ENCODE measurements around the gene MYO3B.
"Not testable (repeated sequence)": the region's sequence is repeated elsewhere in the genome, so short reads cannot be mapped to it uniquely, and the experiment has no call there.

The MYO3B gene

DNA sequence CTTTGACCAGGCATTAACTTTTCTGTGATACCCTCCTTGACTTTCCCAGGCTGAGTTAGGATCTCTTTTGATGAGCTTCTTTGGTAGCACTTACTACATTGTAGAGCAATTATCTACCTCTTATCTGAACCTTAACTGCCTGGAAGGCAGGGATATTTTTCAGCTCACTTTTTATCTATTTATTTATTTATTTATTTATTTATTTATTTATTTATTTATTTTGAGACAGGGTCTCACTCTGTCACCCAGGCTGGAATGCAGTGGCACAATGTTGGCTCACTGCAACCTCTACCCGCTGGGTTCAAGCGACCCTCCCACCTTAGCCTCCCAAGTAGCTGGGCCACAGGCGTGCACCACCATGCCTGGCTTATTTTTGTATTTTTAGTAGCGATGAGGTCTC, 294.6 kb downstream of the MYO3B start:
- peaks cover 10% of the 10 kb centered on the region for H3K4me1 ChIP-seq (ENCODE audit: control insufficient read depth, insufficient read depth, low read length)
- H3K4me3 ChIP-seq (ENCODE audit: low read length); H3K9ac ChIP-seq (ENCODE audit: low read length); DNase-seq (ENCODE audit: low read depth); H3K36me3 ChIP-seq (ENCODE audit: control insufficient read depth, insufficient read depth, low read length, severe bottlenecking); H3K9me3 ChIP-seq (ENCODE audit: control insufficient read depth, low read length); H3K27me3 ChIP-seq (replicated peaks; ENCODE audit: control insufficient read depth, insufficient read depth, low read length): not testable (repeated sequence)

DNA sequence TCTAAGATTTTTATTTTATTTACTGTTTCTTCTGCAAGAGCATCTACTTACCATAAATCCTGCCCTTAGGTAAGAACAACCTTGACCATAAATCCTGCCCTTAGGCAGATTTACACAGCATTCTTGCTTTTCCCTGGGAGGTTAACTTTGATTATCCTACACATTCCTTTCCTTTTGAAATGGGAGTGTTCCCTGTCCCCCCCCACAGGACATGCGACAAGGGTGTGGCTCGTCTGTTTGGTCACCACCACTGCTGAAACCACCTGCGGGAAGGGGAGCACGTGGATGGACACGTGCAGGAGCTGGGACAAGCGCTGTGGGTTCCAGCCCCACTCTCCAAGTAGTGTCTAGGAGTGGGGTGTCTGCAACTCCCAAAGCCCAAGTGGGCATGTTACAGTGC, 297.9 kb downstream of the MYO3B start:
- Histone ChIP-seq H3K36me3 (ENCODE audit: control insufficient read depth, insufficient read depth, low read length, severe bottlenecking) (no peaks in the 10 kb centered on the region), H3K4me3 (ENCODE audit: low read length) (no peak overlapping the region), H3K9ac (ENCODE audit: low read length) (no peak overlapping the region), H3K4me1 (ENCODE audit: control insufficient read depth, insufficient read depth, low read length) (no peaks in the 10 kb centered on the region), H3K27me3 (replicated peaks; ENCODE audit: control insufficient read depth, insufficient read depth, low read length) (no peaks in the 10 kb centered on the region), H3K9me3 (ENCODE audit: control insufficient read depth, low read length) (no peaks in the 10 kb centered on the region)
- no peak for DNase-seq (ENCODE audit: low read depth)

DNA sequence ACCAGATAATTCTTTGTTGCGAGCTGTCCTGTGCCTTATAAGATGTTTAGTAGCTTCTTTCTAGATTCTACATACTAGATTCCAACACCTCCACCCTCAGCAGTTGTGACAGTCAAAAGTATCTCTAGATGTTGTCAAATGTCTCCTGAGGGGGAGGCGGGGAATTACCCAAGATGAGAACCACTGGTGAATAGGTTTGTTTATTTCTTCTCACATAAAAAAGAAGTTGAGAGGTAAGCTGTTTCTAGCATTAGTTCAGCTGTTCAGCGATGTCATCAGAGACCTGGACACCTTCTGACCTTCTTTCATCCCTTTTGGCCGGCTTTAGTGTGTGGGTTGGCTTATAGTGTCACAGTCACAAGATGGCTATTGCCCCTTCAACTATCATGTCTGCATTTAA, 299.7 kb downstream of the MYO3B start:
- DNase-seq (ENCODE audit: low read depth), result no peak
- Histone ChIP-seq H3K27me3 (replicated peaks; ENCODE audit: control insufficient read depth, insufficient read depth, low read length) (no peaks in the 10 kb centered on the region), H3K9ac (ENCODE audit: low read length) (no peak overlapping the region), H3K4me3 (ENCODE audit: low read length) (no peak overlapping the region), H3K9me3 (ENCODE audit: control insufficient read depth, low read length) (no peaks in the 10 kb centered on the region), H3K36me3 (ENCODE audit: control insufficient read depth, insufficient read depth, low read length, severe bottlenecking) (no peaks in the 10 kb centered on the region), H3K4me1 (ENCODE audit: control insufficient read depth, insufficient read depth, low read length) (no peaks in the 10 kb centered on the region)

DNA sequence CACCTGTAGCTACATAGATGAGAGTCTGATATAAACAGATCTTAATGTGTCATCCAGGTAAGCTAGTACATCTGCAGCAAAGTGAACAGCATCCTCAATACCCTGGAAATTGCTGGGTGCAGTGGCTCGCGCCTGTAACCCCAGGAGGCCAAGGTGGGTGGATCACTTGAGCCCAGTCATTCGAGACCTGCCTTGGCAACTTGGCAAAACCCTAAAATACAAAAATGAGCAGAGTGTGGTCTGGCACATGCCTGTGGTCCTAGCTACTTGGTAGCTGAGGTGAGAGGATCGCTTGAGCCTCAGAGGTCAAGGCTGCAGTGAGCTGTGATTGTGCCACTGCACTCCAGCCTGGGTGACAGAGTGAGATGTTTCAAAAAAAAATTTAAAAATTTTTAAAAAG, 303.3 kb downstream of the MYO3B start:
- no peaks in the 10 kb centered on the region for H3K4me1 ChIP-seq (ENCODE audit: control insufficient read depth, insufficient read depth, low read length)
- no peak overlapping the region for H3K9ac ChIP-seq (ENCODE audit: low read length)

DNA sequence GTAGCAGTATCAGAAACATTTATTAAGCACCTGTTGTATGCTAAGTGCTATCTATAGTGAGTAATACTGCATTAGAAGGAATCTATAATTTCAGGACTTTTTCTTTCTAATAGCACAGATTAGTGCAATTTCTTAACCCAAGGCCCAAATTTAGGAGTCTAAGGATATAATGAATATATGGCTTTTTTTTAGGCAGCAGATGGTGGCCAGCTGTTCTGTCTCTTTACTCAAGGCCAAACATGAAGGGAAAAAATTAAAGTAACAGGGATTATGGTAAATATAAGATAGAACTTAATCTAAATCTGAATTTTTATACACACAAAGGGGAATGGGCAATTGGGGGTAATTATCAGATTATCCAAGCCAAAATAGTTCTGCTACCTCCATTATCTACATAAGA, 306.6 kb downstream of the MYO3B start:
- Histone ChIP-seq H3K9me3 (ENCODE audit: control insufficient read depth, low read length) (no peaks in the 10 kb centered on the region), H3K27me3 (replicated peaks; ENCODE audit: control insufficient read depth, insufficient read depth, low read length) (no peaks in the 10 kb centered on the region)
- DNase-seq (ENCODE audit: low read depth), result no peak

More for the DNA sequence above, 303.3 kb downstream of the MYO3B start:
- H3K9me3 ChIP-seq (ENCODE audit: control insufficient read depth, low read length), result no peaks in the 10 kb centered on the region
- no peaks in the 10 kb centered on the region for H3K27me3 ChIP-seq (replicated peaks; ENCODE audit: control insufficient read depth, insufficient read depth, low read length)
- no peaks in the 10 kb centered on the region for H3K36me3 ChIP-seq (ENCODE audit: control insufficient read depth, insufficient read depth, low read length, severe bottlenecking)
- H3K4me3 ChIP-seq (ENCODE audit: low read length), result no peak overlapping the region
- DNase-seq (ENCODE audit: low read depth), result no peak

DNA sequence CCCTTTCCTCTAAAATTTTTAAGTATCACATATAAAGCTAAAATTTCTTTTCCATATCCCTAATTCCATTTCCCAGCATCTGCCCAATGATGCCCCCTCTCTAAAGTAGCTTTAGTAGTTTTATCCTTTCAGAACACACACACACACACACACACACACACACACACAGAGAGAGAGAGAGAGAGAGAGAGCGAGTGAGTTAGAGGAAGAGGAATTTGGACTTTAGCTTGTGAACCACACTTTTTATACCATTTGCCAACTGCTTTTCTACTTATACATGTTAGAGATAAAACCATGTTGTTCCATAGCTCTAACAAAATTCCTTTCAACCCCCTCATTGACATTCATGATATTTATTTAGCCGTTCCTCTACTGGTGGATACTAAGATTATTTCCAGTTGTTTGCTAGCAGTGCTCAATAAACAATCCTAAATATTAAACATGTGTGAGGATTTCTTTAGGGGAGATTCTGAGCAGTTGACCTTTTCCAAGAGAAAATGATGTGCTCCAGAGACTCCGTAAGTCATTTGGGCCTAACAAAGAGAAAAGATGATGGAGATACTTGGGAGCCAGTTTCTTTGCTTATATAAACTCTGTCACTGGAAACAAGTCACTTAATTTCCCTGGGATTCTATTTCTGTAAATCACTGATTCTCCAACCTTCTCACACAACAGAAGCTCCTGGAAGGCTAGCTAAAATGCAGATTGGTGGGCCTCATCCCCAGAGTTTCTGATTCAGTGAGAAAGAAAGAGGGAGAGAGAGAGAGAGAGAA, 307.5 kb downstream of the MYO3B start:
- no peaks in the 10 kb centered on the region for H3K9me3 ChIP-seq (ENCODE audit: control insufficient read depth, low read length)
- H3K27me3 ChIP-seq (replicated peaks; ENCODE audit: control insufficient read depth, insufficient read depth, low read length), result no peaks in the 10 kb centered on the region
- DNase-seq (ENCODE audit: low read depth), result no peak
- no peak overlapping the region for H3K9ac ChIP-seq (ENCODE audit: low read length)
- no peak overlapping the region for H3K4me3 ChIP-seq (ENCODE audit: low read length)
- H3K36me3 ChIP-seq (ENCODE audit: control insufficient read depth, insufficient read depth, low read length, severe bottlenecking), result no peaks in the 10 kb centered on the region
- H3K4me1 ChIP-seq (ENCODE audit: control insufficient read depth, insufficient read depth, low read length), result no peaks in the 10 kb centered on the region

More for the DNA sequence above, 306.6 kb downstream of the MYO3B start:
- no peaks in the 10 kb centered on the region for H3K36me3 ChIP-seq (ENCODE audit: control insufficient read depth, insufficient read depth, low read length, severe bottlenecking)
- no peak overlapping the region for H3K4me3 ChIP-seq (ENCODE audit: low read length)
- no peaks in the 10 kb centered on the region for H3K4me1 ChIP-seq (ENCODE audit: control insufficient read depth, insufficient read depth, low read length)
- H3K9ac ChIP-seq (ENCODE audit: low read length), result no peak overlapping the region

DNA sequence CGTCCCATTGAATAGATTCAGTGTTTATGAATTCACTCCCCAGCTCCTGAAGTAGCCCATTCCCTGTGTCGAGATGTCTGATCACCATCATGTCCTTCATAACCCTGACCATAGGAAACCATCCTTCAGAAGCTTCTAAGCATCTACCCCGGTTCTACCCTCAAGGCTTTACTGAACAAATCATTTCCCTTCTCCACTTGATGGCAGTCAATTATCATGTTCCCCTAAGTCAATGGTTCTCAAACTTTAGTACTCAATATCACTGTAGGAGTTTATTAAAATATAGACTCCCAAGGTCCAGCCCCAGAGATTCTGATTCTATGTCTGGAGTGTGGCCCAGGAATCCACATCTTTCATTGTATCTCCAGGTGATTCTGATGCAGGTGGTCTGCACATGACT, 308.8 kb downstream of the MYO3B start:
- no peaks in the 10 kb centered on the region for H3K27me3 ChIP-seq (replicated peaks; ENCODE audit: control insufficient read depth, insufficient read depth, low read length)
- no peak overlapping the region for H3K4me3 ChIP-seq (ENCODE audit: low read length)
- no peaks in the 10 kb centered on the region for H3K36me3 ChIP-seq (ENCODE audit: control insufficient read depth, insufficient read depth, low read length, severe bottlenecking)
- no peak for DNase-seq (ENCODE audit: low read depth)
- no peak overlapping the region for H3K9ac ChIP-seq (ENCODE audit: low read length)
- H3K9me3 ChIP-seq (ENCODE audit: control insufficient read depth, low read length), result no peaks in the 10 kb centered on the region
- no peaks in the 10 kb centered on the region for H3K4me1 ChIP-seq (ENCODE audit: control insufficient read depth, insufficient read depth, low read length)

DNA sequence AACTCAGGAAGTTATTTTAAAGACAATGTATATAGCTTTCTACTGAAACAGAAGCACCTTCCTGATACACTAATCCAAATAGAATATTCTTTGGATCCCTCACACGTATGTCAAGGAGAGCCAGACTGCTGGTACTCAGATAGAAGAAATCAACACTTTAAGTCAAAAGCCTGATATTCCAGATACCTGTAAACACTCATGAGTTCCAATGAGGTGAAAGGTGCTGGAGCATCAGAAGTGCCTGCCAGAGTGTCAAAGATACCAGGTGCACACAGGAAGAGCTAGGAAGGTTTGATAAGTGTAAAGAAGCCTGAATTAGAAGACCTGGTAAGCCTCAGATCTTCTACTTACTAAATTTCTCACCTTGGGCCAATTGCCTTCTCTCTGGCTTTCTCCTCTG, 310.9 kb downstream of the MYO3B start:
- Histone ChIP-seq H3K9ac (ENCODE audit: low read length) (no peak overlapping the region), H3K36me3 (ENCODE audit: control insufficient read depth, insufficient read depth, low read length, severe bottlenecking) (no peaks in the 10 kb centered on the region), H3K4me3 (ENCODE audit: low read length) (no peak overlapping the region), H3K4me1 (ENCODE audit: control insufficient read depth, insufficient read depth, low read length) (no peaks in the 10 kb centered on the region), H3K27me3 (replicated peaks; ENCODE audit: control insufficient read depth, insufficient read depth, low read length) (no peaks in the 10 kb centered on the region), H3K9me3 (ENCODE audit: control insufficient read depth, low read length) (no peaks in the 10 kb centered on the region)
- no peak for DNase-seq (ENCODE audit: low read depth)

DNA sequence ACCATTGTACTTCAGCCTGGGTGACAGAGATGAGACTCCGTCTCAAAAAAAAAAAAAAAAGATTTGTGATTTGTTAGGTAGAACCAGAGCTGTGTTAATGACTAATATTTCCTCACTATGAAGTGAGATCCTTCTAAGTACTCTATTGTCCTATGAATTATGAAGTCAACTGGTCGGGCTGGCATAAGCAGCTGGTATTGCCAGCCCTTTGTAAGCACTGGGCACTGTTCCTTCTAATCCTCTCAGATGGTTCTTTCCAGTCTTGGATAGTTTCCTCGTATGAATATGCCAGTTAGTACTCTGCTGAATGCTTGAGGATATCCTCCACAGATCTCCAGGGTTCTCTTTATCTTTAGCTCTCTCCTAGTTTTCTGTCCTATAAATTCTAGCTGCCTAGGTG, 314.1 kb downstream of the MYO3B start:
- H3K9ac ChIP-seq (ENCODE audit: low read length), result no peak overlapping the region
- no peaks in the 10 kb centered on the region for H3K36me3 ChIP-seq (ENCODE audit: control insufficient read depth, insufficient read depth, low read length, severe bottlenecking)
- no peaks in the 10 kb centered on the region for H3K9me3 ChIP-seq (ENCODE audit: control insufficient read depth, low read length)
- no peak overlapping the region for H3K4me3 ChIP-seq (ENCODE audit: low read length)
- no peak for DNase-seq (ENCODE audit: low read depth)
- no peaks in the 10 kb centered on the region for H3K4me1 ChIP-seq (ENCODE audit: control insufficient read depth, insufficient read depth, low read length)
- no peaks in the 10 kb centered on the region for H3K27me3 ChIP-seq (replicated peaks; ENCODE audit: control insufficient read depth, insufficient read depth, low read length)

DNA sequence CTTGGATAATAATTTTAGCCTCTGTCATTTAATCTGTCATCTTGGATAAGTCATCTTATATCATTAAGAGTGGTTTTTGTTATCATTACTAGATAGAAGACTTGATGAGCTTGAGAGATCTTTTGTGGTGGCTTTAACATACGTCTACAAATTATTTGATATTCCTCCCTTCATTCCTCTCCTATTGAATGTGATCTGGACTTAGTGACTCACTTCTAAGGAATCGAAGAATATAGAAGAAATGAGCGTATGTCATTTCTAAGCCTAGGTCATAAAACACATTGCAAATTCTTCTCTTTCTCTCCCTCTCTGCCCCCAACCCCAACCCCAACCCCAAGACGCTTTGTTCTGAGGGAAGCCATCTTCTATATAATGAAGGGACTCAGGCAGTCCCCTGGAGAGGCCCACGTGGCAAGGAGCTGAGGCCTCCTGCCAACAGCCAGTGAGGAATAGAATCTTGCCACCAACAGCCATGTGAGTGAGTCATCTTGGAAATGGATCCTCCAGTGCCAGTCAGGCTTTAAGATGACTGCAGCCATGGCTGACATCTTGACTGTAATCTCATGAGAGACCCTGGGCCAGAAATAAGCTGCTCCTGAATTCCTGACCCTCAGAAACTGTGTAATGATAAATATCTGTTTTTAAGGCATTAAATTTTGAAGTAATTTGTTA, 315.6 kb downstream of the MYO3B start:
- no peak for DNase-seq (ENCODE audit: low read depth)
- no peak overlapping the region for H3K4me3 ChIP-seq (ENCODE audit: low read length)
- no peaks in the 10 kb centered on the region for H3K9me3 ChIP-seq (ENCODE audit: control insufficient read depth, low read length)
- H3K36me3 ChIP-seq (ENCODE audit: control insufficient read depth, insufficient read depth, low read length, severe bottlenecking), result no peaks in the 10 kb centered on the region
- H3K27me3 ChIP-seq (replicated peaks; ENCODE audit: control insufficient read depth, insufficient read depth, low read length), result no peaks in the 10 kb centered on the region
- no peak overlapping the region for H3K9ac ChIP-seq (ENCODE audit: low read length)
- H3K4me1 ChIP-seq (ENCODE audit: control insufficient read depth, insufficient read depth, low read length), result no peaks in the 10 kb centered on the region

DNA sequence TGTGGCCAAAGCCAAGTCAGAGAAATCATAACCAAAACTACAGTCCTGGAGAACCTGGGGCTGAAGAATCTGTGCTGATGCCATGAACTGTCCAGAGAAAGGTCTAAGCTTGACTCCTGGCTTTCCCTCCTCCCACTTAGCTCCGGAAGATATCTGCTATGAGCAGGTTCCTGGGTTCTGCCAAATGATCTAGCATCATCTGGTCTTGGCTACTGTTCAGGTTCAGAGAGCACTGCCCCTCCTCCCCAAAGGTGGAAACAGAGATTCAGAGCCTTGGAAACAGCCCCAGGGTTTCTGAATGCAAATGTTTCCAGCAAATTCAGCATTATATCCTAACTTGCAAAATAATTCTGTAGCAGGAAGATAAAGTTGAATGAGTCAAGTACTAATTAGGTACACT, 317.9 kb downstream of the MYO3B start:
- Histone ChIP-seq H3K9ac (ENCODE audit: low read length) (no peak overlapping the region), H3K4me3 (ENCODE audit: low read length) (no peak overlapping the region), H3K36me3 (ENCODE audit: control insufficient read depth, insufficient read depth, low read length, severe bottlenecking) (no peaks in the 10 kb centered on the region), H3K27me3 (replicated peaks; ENCODE audit: control insufficient read depth, insufficient read depth, low read length) (no peaks in the 10 kb centered on the region), H3K4me1 (ENCODE audit: control insufficient read depth, insufficient read depth, low read length) (peaks cover 7% of the 10 kb centered on the region), H3K9me3 (ENCODE audit: control insufficient read depth, low read length) (no peaks in the 10 kb centered on the region)
- DNase-seq (ENCODE audit: low read depth), result no peak

Data from adipocyte (in vitro differentiated cells).